ENCODE data around the gene CORO6.
A peak's percentile ranks its signal among the peaks of the same experiment; 100 is the strongest.

The CORO6 gene

GRCh38 chr17:29630630-29631193, 8.0 kb upstream of the CORO6 start:
- no peak for DNase-seq

GRCh38 chr17:29629839-29630238, 7.1 kb upstream of the CORO6 start:
- no peak for DNase-seq

GRCh38 chr17:29628644-29629043, 5.9 kb upstream of the CORO6 start:
- no peak for DNase-seq

- no peak for DNase-seq
These were observed 5.2 kb upstream of the CORO6 start for GRCh38 chr17:29627951-29628350.

GRCh38 chr17:29625037-29625750, 2.5 kb upstream of the CORO6 start:
- DNase-seq = peak; percentile 45

- no peak for DNase-seq
These were observed 1.9 kb upstream of the CORO6 start for GRCh38 chr17:29624586-29624985.

GRCh38 chr17:29623283-29623647, 553 bp upstream of the CORO6 start:
- DNase-seq = no peak

- DNase-seq = peak; percentile 47
These were observed 939 bp downstream of the CORO6 start for GRCh38 chr17:29621751-29622194.

- DNase-seq = peak; percentile 48
These were observed 1.8 kb downstream of the CORO6 start for GRCh38 chr17:29620779-29621500.

GRCh38 chr17:29620271-29620670, 2.4 kb downstream of the CORO6 start:
- no peak for DNase-seq

GRCh38 chr17:29619251-29619650, 3.5 kb downstream of the CORO6 start:
- no peak for DNase-seq

GRCh38 chr17:29618272-29619065, 4.2 kb downstream of the CORO6 start:
- DNase-seq = no peak

GRCh38 chr17:29617481-29618271, 5.0 kb downstream of the CORO6 start:
- peak; percentile 95 for DNase-seq

- peak; percentile 97 for DNase-seq
These were observed 5.6 kb downstream of the CORO6 start for GRCh38 chr17:29617125-29617480.

GRCh38 chr17:29616300-29617048, 6.2 kb downstream of the CORO6 start:
- peak; percentile 71 for DNase-seq

GRCh38 chr17:29615492-29616299, 7.0 kb downstream of the CORO6 start:
- peak; percentile 95 for DNase-seq

GRCh38 chr17:29615048-29615385, 7.7 kb downstream of the CORO6 start:
- DNase-seq = peak; percentile 84

- no peak for DNase-seq
These were observed 8.2 kb downstream of the CORO6 start for GRCh38 chr17:29614349-29615047.

- no peak for DNase-seq
These were observed 8.9 kb downstream of the CORO6 start for GRCh38 chr17:29613856-29614255.

- peak; percentile 98 for DNase-seq
These were observed 9.3 kb downstream of the CORO6 start for GRCh38 chr17:29613352-29613837.

Data from activated effector memory CD4-positive, alpha-beta T cell treated with anti-CD3 and anti-CD28 coated beads, Interleukin-2, amount 50 U/mL, for 16 hours (primary cell).